Measurements from ENCODE around the gene MAP2K5. TPM values are rescaled to one million over a fixed set of nuclear protein-coding genes. Genes with fewer than 3 reads are reported as not detected.

The MAP2K5 gene
- total RNA-seq, 1 experiment from 2014 or later = 15.0 TPM

DNA sequence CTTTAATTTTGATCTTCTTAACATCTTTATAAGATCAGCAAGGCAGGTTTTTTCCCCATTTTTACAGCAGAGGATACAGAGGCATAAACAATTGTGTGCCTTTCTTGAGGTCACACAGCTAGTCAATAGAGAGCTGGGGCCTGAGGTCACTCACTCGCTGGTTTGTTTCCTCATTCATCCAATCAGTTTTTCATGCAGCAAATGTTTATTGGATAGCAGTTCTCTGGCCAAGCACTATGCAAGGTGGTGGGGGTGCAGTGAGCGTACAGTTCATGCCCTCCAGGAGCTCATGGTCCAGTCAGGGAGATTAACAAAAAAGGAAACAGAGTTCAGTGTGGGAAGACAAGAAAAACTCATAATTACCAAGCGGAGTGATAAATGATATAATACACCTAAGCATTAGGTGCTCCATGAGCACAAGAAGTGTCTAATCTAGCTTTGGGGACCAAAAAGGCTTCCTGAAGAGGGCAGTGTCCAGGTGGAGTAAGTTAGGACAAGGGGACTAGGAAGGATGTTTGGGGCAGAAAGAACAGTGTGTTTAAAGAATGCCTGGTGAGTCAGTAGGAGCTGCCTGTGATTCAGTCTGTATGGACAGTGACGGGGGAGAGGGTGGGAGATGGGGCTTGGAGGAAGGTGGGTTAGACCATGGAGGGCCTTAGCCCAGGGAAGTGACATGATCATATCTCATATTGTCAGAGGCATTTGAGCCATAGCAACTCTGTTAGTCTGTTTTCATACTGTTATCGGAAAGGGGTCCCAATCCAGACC, 29.3 kb downstream of the MAP2K5 start:
- peaks cover 8 to 14% of the 10 kb centered on the region in 2 experiments for H3K4me1 Mint-ChIP-seq
- Histone ChIP-seq H3K18ac (ENCODE audit: insufficient read length, low read depth, low read length) (no peak overlapping the region), H2AK5ac (ENCODE audit: insufficient read length, low read length) (no peak overlapping the region), H3K27me3 (ENCODE audit: insufficient read depth, low read length) (no peaks in the 10 kb centered on the region), H3K27ac (ENCODE audit: insufficient read length, low read depth, low read length) (no peak overlapping the region), H3K56ac (ENCODE audit: insufficient read length, low read depth, low read length) (no peak overlapping the region), H3K4me1 (ENCODE audit: insufficient read depth, low read length) (no peaks in the 10 kb centered on the region; the same call in none of the 2 replicates), H2BK5ac (ENCODE audit: insufficient read length, low read length) (no peak overlapping the region), H2BK120ac (ENCODE audit: low read depth, low read length, poor library complexity, severe bottlenecking) (no peak overlapping the region), H4K8ac (replicated peaks; ENCODE audit: insufficient read length, low read depth, low read length) (no peak overlapping the region), H2BK12ac (ENCODE audit: insufficient read length, low read depth, low read length) (no peak overlapping the region), H3K14ac (ENCODE audit: insufficient read depth, low read length) (no peak overlapping the region), H2BK15ac (ENCODE audit: low read depth, low read length) (no peak overlapping the region), H4K5ac (ENCODE audit: insufficient read length, low read depth, low read length) (no peak overlapping the region), H3K79me2 (ENCODE audit: insufficient read depth, low read length) (no peaks in the 10 kb centered on the region), H3K9ac (ENCODE audit: extremely low read depth, insufficient read length, low read length) (no peak overlapping the region), H3K79me1 (ENCODE audit: insufficient read depth, low read depth, low read length, poor library complexity, severe bottlenecking) (no peaks in the 10 kb centered on the region), H3K23me2 (ENCODE audit: insufficient read length, low read depth, low read length, poor library complexity, severe bottlenecking) (no peaks in the 10 kb centered on the region), H3K9me3 (ENCODE audit: control insufficient read depth, low read depth, low read length) (no peaks in the 10 kb centered on the region), H4K91ac (ENCODE audit: insufficient read length, low read depth, low read length) (no peak overlapping the region), H3K23ac (ENCODE audit: insufficient read length, low read depth, low read length) (no peak overlapping the region), H4K20me1 (ENCODE audit: control insufficient read depth, insufficient read depth, insufficient read length) (no peaks in the 10 kb centered on the region), H2BK20ac (ENCODE audit: low read depth, low read length, poor library complexity, severe bottlenecking) (no peak overlapping the region), H3T11ph (ENCODE audit: low read length) (no peak overlapping the region), H3K4me2 (ENCODE audit: insufficient read depth, insufficient read length, low read length) (no peak overlapping the region), H3K4ac (ENCODE audit: low read depth, low read length) (no peak overlapping the region), H2AFZ (ENCODE audit: low read length) (no peak overlapping the region)
- H3K9me3 Mint-ChIP-seq = no peaks in the 10 kb centered on the region
- no peaks in the 10 kb centered on the region for H3K36me3 Mint-ChIP-seq (ENCODE audit: insufficient read depth in 1 of 3, low read depth in 3 of 3)
- H3K4me3 Mint-ChIP-seq = no peak overlapping the region
- no CpG with 5 or more reads among the region's 5 CpGs for WGBS (ENCODE audit: extremely low coverage, insufficient read length, low lambda C conversion rate)
- no peak overlapping the region for H3K27ac Mint-ChIP-seq
- TF ChIP-seq CTCF (conservative IDR thresholded peaks at IDR 0.05) = no peak
- no peaks in the 10 kb centered on the region for H3K27me3 Mint-ChIP-seq (ENCODE audit: low read depth)
- DNase-seq = no peak
